ENCODE measurements around the gene IL17RC.

IL17RC gene

GRCh38 chr3:9970020-9970652 lies 53.2 kb downstream of the IL17RC start:
- TF ChIP-seq TAF1 (IDR thresholded peaks at IDR 0.05; ENCODE audit: low read depth, low read length) = no peak
- no peak for TF ChIP-seq POU2F2 (IDR thresholded peaks at IDR 0.05; ENCODE audit: low read depth, low read length)
- no peak for TF ChIP-seq POLR2AphosphoS5 (IDR thresholded peaks at IDR 0.05; ENCODE audit: low read depth, low read length)
- TF ChIP-seq PAX5 (IDR thresholded peaks at IDR 0.05; ENCODE audit: insufficient read depth, low read length, severe bottlenecking) = no peak
- no peak for TF ChIP-seq POLR2A (IDR thresholded peaks at IDR 0.05; ENCODE audit: low read depth, low read length)
- TF ChIP-seq SPI1 (IDR thresholded peaks at IDR 0.05; ENCODE audit: low read depth, low read length) = no peak
- DNase-seq (ENCODE audit: insufficient read length, low spot score) = no peak

DNA sequence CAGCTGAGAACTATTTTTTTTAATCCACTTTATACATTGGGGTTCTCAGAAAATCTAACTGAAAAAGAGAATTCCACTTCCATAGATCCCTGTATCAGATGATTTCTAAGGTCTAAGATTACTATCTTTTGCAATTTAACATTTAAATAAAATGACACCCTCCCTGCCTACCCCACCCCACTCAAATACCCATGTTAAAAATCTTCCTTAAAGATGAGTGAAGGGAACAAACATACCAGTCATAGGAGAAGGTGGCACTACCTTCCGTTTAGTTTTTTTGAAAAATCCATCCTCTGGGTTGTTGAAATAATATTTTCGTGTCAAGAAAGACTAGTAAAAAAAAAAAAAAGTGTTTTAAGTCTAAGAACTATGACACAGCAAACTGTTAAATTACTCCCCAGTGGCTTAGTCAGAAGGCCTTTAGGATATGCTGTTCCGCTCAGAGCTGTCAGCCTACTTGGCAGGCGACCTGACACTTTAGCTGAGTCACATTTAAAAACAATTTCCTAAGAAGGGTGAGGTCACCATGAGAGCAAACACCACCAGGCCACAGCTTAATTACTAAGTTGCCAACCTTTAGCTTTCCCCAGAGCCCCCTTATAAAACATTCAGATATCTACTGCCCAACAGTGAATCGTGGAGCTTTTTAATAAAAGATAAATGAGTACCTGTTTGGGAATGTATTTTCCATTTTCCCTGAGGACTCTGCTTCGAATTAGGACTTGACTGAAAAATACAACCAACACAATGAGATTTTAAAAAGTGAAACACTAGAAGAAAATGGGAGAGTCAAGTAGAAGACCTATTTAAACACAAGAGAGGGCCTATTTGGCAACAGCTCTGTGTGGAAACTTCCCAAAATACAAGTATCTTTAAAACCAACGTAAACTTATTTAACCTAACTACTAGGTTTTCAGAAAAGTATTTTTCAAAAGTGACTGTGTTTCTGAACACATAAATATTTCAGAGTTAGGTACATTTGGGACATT lies 60.1 kb downstream of the IL17RC start:
- DNase-seq (ENCODE audit: insufficient read length, low spot score) (no peak), FAIRE-seq (no peak)
- no peak for TF ChIP-seq TAF1 (IDR thresholded peaks at IDR 0.05; ENCODE audit: low read depth, low read length)
- TF ChIP-seq PAX5 (IDR thresholded peaks at IDR 0.05; ENCODE audit: insufficient read depth, low read length, severe bottlenecking) = no peak
- TF ChIP-seq SPI1 (IDR thresholded peaks at IDR 0.05; ENCODE audit: low read depth, low read length) = no peak
- TF ChIP-seq POLR2A (IDR thresholded peaks at IDR 0.05; ENCODE audit: low read depth, low read length) = no peak
- TF ChIP-seq POU2F2 (IDR thresholded peaks at IDR 0.05; ENCODE audit: low read depth, low read length) = no peak
- TF ChIP-seq POLR2AphosphoS5 (IDR thresholded peaks at IDR 0.05; ENCODE audit: low read depth, low read length) = no peak

More at GRCh38 chr3:9970020-9970652, 53.2 kb downstream of the IL17RC start:
- no peak for FAIRE-seq

- TF ChIP-seq SPI1 (IDR thresholded peaks at IDR 0.05; ENCODE audit: low read depth, low read length) = no peak
- no peak for TF ChIP-seq PAX5 (IDR thresholded peaks at IDR 0.05; ENCODE audit: insufficient read depth, low read length, severe bottlenecking)
- TF ChIP-seq POLR2A (IDR thresholded peaks at IDR 0.05; ENCODE audit: low read depth, low read length) = no peak
- TF ChIP-seq POLR2AphosphoS5 (IDR thresholded peaks at IDR 0.05; ENCODE audit: low read depth, low read length) = no peak
- no peak for TF ChIP-seq TAF1 (IDR thresholded peaks at IDR 0.05; ENCODE audit: low read depth, low read length)
- no peak for TF ChIP-seq POU2F2 (IDR thresholded peaks at IDR 0.05; ENCODE audit: low read depth, low read length)
- DNase-seq (ENCODE audit: insufficient read length, low spot score) (no peak), FAIRE-seq (no peak)
These were observed 61.9 kb downstream of the IL17RC start for GRCh38 chr3:9978710-9979305.

DNA sequence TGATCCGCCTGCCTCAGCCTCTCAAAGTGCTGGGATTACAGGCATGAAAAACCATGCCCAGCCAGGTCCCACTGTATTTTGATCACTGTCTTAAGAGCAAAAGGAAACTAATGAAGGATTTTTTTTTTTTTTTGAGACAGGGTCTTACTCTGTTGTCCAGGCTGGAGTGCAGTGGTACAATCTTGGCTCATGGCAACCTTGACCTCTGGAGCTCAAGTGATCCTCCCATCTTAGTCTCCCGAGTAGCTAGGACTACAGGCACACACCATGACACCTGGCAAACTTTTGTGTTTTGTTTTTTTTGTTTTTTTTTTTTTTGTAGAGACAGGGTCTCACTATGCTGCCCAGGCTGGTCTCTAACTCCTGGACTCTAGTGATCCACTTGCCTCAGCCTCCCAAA lies 63.4 kb downstream of the IL17RC start:
- TF ChIP-seq POLR2AphosphoS5 (IDR thresholded peaks at IDR 0.05; ENCODE audit: low read depth, low read length) (no peak), POU2F2 (IDR thresholded peaks at IDR 0.05; ENCODE audit: low read depth, low read length) (no peak), SPI1 (IDR thresholded peaks at IDR 0.05; ENCODE audit: low read depth, low read length) (no peak), POLR2A (IDR thresholded peaks at IDR 0.05; ENCODE audit: low read depth, low read length) (no peak), TAF1 (IDR thresholded peaks at IDR 0.05; ENCODE audit: low read depth, low read length) (no peak), PAX5 (IDR thresholded peaks at IDR 0.05; ENCODE audit: insufficient read depth, low read length, severe bottlenecking) (no peak)
- FAIRE-seq (no peak), DNase-seq (ENCODE audit: insufficient read length, low spot score) (no peak)

All from GM12891 (cell line).